ENCODE results near the gene FHAD1. TPM values are rescaled to one million over a fixed set of nuclear protein-coding genes. Genes with fewer than 3 reads are reported as not detected.

Gene FHAD1
- total RNA-seq, 1 experiment from 2014 or later, result 1.9 TPM

GRCh38 chr1:15219280-15220023, 27.6 kb upstream of the FHAD1 start:
- Histone ChIP-seq H4K91ac (ENCODE audit: insufficient read length, low read depth, low read length) (no peak overlapping the region), H3K18ac (ENCODE audit: insufficient read length, low read depth, low read length) (no peak overlapping the region), H3K79me1 (ENCODE audit: insufficient read depth, low read depth, low read length, poor library complexity, severe bottlenecking) (no peaks in the 10 kb centered on the region), H3K4me1 (ENCODE audit: insufficient read depth, low read length) (no peaks in the 10 kb centered on the region), H3K79me2 (ENCODE audit: insufficient read depth, low read length) (no peaks in the 10 kb centered on the region), H4K5ac (ENCODE audit: insufficient read length, low read depth, low read length) (no peak overlapping the region), H3K4ac (ENCODE audit: low read depth, low read length) (no peak overlapping the region), H4K8ac (replicated peaks; ENCODE audit: insufficient read length, low read depth, low read length) (no peak overlapping the region), H3K23ac (ENCODE audit: insufficient read length, low read depth, low read length) (no peak overlapping the region), H3K27me3 (ENCODE audit: insufficient read depth, low read length) (no peaks in the 10 kb centered on the region), H3K27ac (ENCODE audit: insufficient read length, low read depth, low read length) (no peak overlapping the region), H3T11ph (ENCODE audit: low read length) (no peak overlapping the region), H2BK12ac (ENCODE audit: insufficient read length, low read depth, low read length) (no peak overlapping the region), H3K4me2 (ENCODE audit: insufficient read depth, insufficient read length, low read length) (no peak overlapping the region), H2BK20ac (ENCODE audit: low read depth, low read length, poor library complexity, severe bottlenecking) (no peak overlapping the region), H3K23me2 (ENCODE audit: insufficient read length, low read depth, low read length, poor library complexity, severe bottlenecking) (no peaks in the 10 kb centered on the region), H3K56ac (ENCODE audit: insufficient read length, low read depth, low read length) (no peak overlapping the region), H2AK5ac (ENCODE audit: insufficient read length, low read length) (no peak overlapping the region), H2BK120ac (ENCODE audit: low read depth, low read length, poor library complexity, severe bottlenecking) (no peak overlapping the region), H3K9me3 (ENCODE audit: control insufficient read depth, low read depth, low read length) (no peaks in the 10 kb centered on the region), H2AFZ (ENCODE audit: low read length) (no peak overlapping the region), H4K20me1 (ENCODE audit: control insufficient read depth, insufficient read depth, insufficient read length) (no peaks in the 10 kb centered on the region), H3K9ac (ENCODE audit: extremely low read depth, insufficient read length, low read length) (no peak overlapping the region), H2BK5ac (ENCODE audit: insufficient read length, low read length) (no peak overlapping the region), H2BK15ac (ENCODE audit: low read depth, low read length) (no peak overlapping the region), H3K14ac (ENCODE audit: insufficient read depth, low read length) (no peak overlapping the region)
- H3K36me3 Mint-ChIP-seq (ENCODE audit: insufficient read depth in 1 of 3, low read depth in 3 of 3), result peaks cover 29 to 35% (median 29%) of the 10 kb centered on the region in 3 experiments
- peaks cover 7 to 8% of the 10 kb centered on the region in 2 experiments for H3K4me1 Mint-ChIP-seq
- no CpG with 5 or more reads among the region's 22 CpGs for WGBS (ENCODE audit: extremely low coverage, insufficient read length, low lambda C conversion rate)
- no peaks in the 10 kb centered on the region for H3K27me3 Mint-ChIP-seq (ENCODE audit: low read depth)
- peaks cover 12 to 17% of the 10 kb centered on the region in 2 experiments for H3K9me3 Mint-ChIP-seq
- no peak for TF ChIP-seq CTCF (conservative IDR thresholded peaks at IDR 0.05)
- no peak overlapping the region for H3K27ac Mint-ChIP-seq
- no peak for DNase-seq
- H3K4me3 Mint-ChIP-seq, result no peak overlapping the region
